ENCODE results near the gene THAP7. TPM values are rescaled to one million over a fixed set of nuclear protein-coding genes. Genes with fewer than 3 reads are reported as not detected.

The THAP7 gene
- total and polyA plus RNA-seq, 2 experiments from 2014 or later: 21.8 to 25.9 TPM

GRCh38 chr22:21032868-21033688, 31.2 kb upstream of the THAP7 start:
- Mint-ChIP-seq H3K36me3 (ENCODE audit: low read depth) (no peaks in the 10 kb centered on the region), H3K9me3 (no peaks in the 10 kb centered on the region; the same call in 2 of the 3 replicates), H3K27me3 (ENCODE audit: insufficient read depth, low read depth, poor library complexity) (peaks cover 34% of the 10 kb centered on the region), H3K4me1 (peaks cover 8% of the 10 kb centered on the region), H3K27ac (no peak overlapping the region), H3K4me3 (peak overlapping the region; percentile 77)
- H3F3A ChIP-seq (replicated peaks; ENCODE audit: low read depth): no peaks in the 10 kb centered on the region
- DNase-seq (ENCODE audit: low spot score): no peak
- H3K79me2 ChIP-seq (replicated peaks; ENCODE audit: insufficient read depth): no peaks in the 10 kb centered on the region
- no peaks in the 10 kb centered on the region for H3K36me3 ChIP-seq (ENCODE audit: insufficient read depth)
- H3K4me1 ChIP-seq (ENCODE audit: insufficient read depth): peaks cover 3% of the 10 kb centered on the region; the same call in 1 of the 2 replicates
- H4K20me1 ChIP-seq (replicated peaks; ENCODE audit: insufficient read depth): no peaks in the 10 kb centered on the region
- H3K9me2 ChIP-seq (ENCODE audit: insufficient read depth): no peaks in the 10 kb centered on the region
- H2AFZ ChIP-seq: peak overlapping the region; percentile 100
- peak overlapping the region; percentile 90 for H3K4me2 ChIP-seq
- TF ChIP-seq NANOG (IDR thresholded peaks at IDR 0.05; ENCODE audit: borderline replicate concordance): no peak
- no peak for TF ChIP-seq ETS1 (IDR thresholded peaks at IDR 0.05)
- no peak for TF ChIP-seq POLR2AphosphoS5 (IDR thresholded peaks at IDR 0.05; ENCODE audit: low read depth)
- no peak for TF ChIP-seq STAT1 (IDR thresholded peaks at IDR 0.05; ENCODE audit: unreplicated experiment)
- TF ChIP-seq REST (IDR thresholded peaks at IDR 0.05; ENCODE audit: unreplicated experiment): no peak
- no peak for TF ChIP-seq EZH2 (IDR thresholded peaks at IDR 0.05; ENCODE audit: low read depth, unreplicated experiment)
- TF ChIP-seq ZNF462 (CRISPR knock-in tag; IDR thresholded peaks at IDR 0.05): no peak
- TF ChIP-seq CREB1 (CRISPR knock-in tag; IDR thresholded peaks at IDR 0.05; ENCODE audit: low read depth): no peak
- no peak for TF ChIP-seq ZNF331 (CRISPR knock-in tag; IDR thresholded peaks at IDR 0.05; ENCODE audit: low read depth)
- TF ChIP-seq CTCF (conservative IDR thresholded peaks at IDR 0.05; ENCODE audit: low read depth in 2 of 2): no peak
- TF ChIP-seq EZH2phosphoT487 (IDR thresholded peaks at IDR 0.05; ENCODE audit: unreplicated experiment): no peak
- TF ChIP-seq ZNF114 (CRISPR knock-in tag; IDR thresholded peaks at IDR 0.05): no peak
- no peak for TF ChIP-seq JUNB (IDR thresholded peaks at IDR 0.05; ENCODE audit: unreplicated experiment)
- H3K4me3 ChIP-seq: peak overlapping the region; percentile 76
- ATAC-seq: peak; percentile 27
- H3K27ac ChIP-seq (ENCODE audit: low read depth): no peak overlapping the region
- H3K27me3 ChIP-seq (ENCODE audit: insufficient read depth): peaks cover 26% of the 10 kb centered on the region
